ENCODE results near the gene RBBP4.

The RBBP4 gene

DNA sequence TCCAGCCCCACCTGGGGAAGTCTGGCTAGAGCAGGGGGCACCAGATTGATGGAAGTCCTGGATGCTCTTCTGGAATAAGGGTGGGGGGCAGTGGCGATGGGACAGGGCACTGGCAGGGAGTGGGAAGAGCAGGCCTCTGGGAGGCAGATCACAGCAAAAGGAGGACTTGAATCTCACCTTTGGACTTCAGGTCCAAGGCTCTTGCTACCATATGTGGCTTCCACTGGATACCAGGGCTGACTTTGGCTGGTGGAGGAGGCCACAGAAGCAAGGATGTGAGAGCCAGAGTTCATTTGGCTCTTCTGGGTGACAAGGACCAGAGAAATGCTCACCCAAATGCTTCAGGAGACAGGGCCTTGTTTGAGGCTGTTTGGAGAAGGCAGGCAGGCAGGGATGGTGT is 67.5 kb downstream of the RBBP4 start:
- Histone ChIP-seq H3K27ac (ENCODE audit: low read length) (no peak overlapping the region), H3F3A (ENCODE audit: insufficient read depth, low read length) (no peaks in the 10 kb centered on the region), H4K20me1 (ENCODE audit: insufficient read depth, low read length) (no peaks in the 10 kb centered on the region), H3K4me2 (ENCODE audit: low read depth, low read length) (no peak overlapping the region), H2AFZ (ENCODE audit: low read length) (no peak overlapping the region), H3K27me3 (replicated peaks; ENCODE audit: insufficient read depth, low read length) (no peaks in the 10 kb centered on the region), H3K9me3 (replicated peaks; ENCODE audit: insufficient read depth, low read length) (no peaks in the 10 kb centered on the region), H3K9me2 (replicated peaks; ENCODE audit: insufficient read depth, low read length) (no peaks in the 10 kb centered on the region), H3K9ac (ENCODE audit: low read length) (no peak overlapping the region), H3K79me2 (ENCODE audit: low read length) (no peaks in the 10 kb centered on the region), H3K4me1 (ENCODE audit: low read length) (peaks cover 13% of the 10 kb centered on the region), H3K36me3 (replicated peaks; ENCODE audit: insufficient read depth, low read length) (no peaks in the 10 kb centered on the region), H3K4me3 (ENCODE audit: low read length) (no peak overlapping the region)
- DNase-seq = no peak
- TF ChIP-seq CTCF (IDR thresholded peaks at IDR 0.05; ENCODE audit: low read length) (no peak), EZH2phosphoT487 (IDR thresholded peaks at IDR 0.05; ENCODE audit: low read length) (no peak), EZH2 (optimal IDR thresholded peaks at IDR 0.05; ENCODE audit: low read depth, low read length) (no peak)

DNA sequence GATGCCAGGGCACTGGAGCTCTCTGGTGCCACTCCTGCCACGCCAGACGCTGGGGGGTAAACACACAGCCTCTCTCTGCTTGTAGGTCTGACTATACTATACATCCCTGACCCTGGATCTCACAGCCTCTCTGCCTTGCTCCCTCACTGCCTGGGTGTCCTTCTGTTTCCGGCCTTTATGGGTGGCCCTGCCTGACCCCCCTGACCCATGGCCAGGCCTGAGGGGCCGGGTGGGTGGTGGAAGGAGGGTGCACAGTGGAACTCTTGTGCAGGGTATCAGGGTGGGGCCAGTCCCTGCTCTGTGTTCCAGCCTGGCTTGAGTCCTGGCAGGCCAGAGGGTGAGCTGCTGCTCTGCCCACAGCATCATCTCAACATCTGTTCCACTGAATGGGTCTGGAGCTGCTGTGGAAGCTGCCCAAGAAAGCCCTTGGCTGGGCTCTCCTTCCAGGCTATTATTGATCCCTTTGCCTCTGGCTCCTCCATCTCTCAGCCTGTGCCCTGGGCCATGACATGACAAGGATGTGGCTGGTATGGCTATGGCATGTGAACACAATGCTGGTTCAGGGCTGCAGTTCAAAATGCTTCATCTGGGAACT is 68.8 kb downstream of the RBBP4 start:
- Histone ChIP-seq H3K27ac (ENCODE audit: low read length) (no peak overlapping the region), H3K27me3 (replicated peaks; ENCODE audit: insufficient read depth, low read length) (no peaks in the 10 kb centered on the region), H3K4me1 (ENCODE audit: low read length) (peaks cover 17% of the 10 kb centered on the region), H3K4me2 (ENCODE audit: low read depth, low read length) (no peak overlapping the region), H3K79me2 (ENCODE audit: low read length) (no peaks in the 10 kb centered on the region), H3K9ac (ENCODE audit: low read length) (no peak overlapping the region), H4K20me1 (ENCODE audit: insufficient read depth, low read length) (no peaks in the 10 kb centered on the region), H2AFZ (ENCODE audit: low read length) (no peak overlapping the region), H3K9me2 (replicated peaks; ENCODE audit: insufficient read depth, low read length) (no peaks in the 10 kb centered on the region), H3K9me3 (replicated peaks; ENCODE audit: insufficient read depth, low read length) (no peaks in the 10 kb centered on the region), H3F3A (ENCODE audit: insufficient read depth, low read length) (no peaks in the 10 kb centered on the region), H3K4me3 (ENCODE audit: low read length) (no peak overlapping the region), H3K36me3 (replicated peaks; ENCODE audit: insufficient read depth, low read length) (no peaks in the 10 kb centered on the region)
- TF ChIP-seq CTCF (IDR thresholded peaks at IDR 0.05; ENCODE audit: low read length) = no peak
- no peak for DNase-seq

DNA sequence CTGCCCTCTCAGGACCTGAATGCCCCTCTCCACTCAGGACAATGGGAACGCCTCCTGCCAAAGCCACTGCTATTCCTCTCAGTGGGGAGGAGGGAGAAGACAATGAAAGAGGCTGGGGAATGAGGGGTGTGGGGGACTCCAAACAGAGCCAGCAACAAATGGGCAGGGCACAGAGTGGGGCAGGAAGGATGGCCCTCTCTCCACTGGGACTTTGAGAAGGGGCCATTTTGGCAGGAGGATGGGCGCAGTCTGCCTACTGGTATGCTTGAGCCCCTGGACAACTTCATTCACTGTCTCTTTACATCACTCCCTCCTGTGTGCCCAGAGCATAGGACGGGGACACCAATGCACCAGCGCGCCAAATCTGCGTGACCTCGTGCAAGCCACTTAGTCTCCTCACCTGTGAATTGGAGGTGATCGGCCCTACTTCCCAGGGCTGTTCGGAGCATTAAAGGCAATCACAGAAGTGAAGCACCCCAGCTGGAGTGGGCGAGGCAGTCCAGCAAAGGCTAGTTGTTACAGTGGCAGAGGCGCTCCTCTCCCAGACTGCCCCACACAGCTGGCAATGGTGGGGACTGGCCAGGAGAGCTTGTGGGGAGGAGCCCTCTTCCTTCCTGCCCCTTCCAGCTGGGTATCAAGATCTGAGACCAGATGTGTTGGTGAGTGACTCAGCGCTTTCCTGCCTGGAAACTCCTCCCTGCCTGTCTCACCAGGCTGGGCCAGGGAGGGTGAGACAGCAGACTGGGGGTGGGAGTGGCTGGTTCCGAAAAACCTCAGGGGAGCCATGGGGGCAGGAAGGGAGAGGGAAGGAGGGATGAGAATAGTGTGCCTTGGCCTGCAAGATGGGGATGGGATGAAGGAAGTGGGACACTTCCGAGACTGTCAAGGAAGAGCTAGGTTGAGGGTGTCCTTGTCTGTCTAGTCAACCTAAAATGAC is 73.9 kb downstream of the RBBP4 start:
- no peak for TF ChIP-seq EZH2phosphoT487 (IDR thresholded peaks at IDR 0.05; ENCODE audit: low read length)
- TF ChIP-seq EZH2 (optimal IDR thresholded peaks at IDR 0.05; ENCODE audit: low read depth, low read length) = no peak
- TF ChIP-seq CTCF (IDR thresholded peaks at IDR 0.05; ENCODE audit: low read length) = no peak
- H3K9ac ChIP-seq (ENCODE audit: low read length) = no peak overlapping the region

More for the DNA sequence above, 73.9 kb downstream of the RBBP4 start:
- H3F3A ChIP-seq (ENCODE audit: insufficient read depth, low read length) = no peaks in the 10 kb centered on the region
- H3K4me1 ChIP-seq (ENCODE audit: low read length) = peaks cover 14% of the 10 kb centered on the region
- H3K36me3 ChIP-seq (replicated peaks; ENCODE audit: insufficient read depth, low read length) = no peaks in the 10 kb centered on the region
- H3K4me2 ChIP-seq (ENCODE audit: low read depth, low read length) = peak overlapping the region; percentile 23; the same call in 1 of the 2 replicates
- H3K27ac ChIP-seq (ENCODE audit: low read length) = no peak overlapping the region
- H3K27me3 ChIP-seq (replicated peaks; ENCODE audit: insufficient read depth, low read length) = no peaks in the 10 kb centered on the region
- no peaks in the 10 kb centered on the region for H3K9me2 ChIP-seq (replicated peaks; ENCODE audit: insufficient read depth, low read length)
- H4K20me1 ChIP-seq (ENCODE audit: insufficient read depth, low read length) = no peaks in the 10 kb centered on the region
- peak; percentile 66 for DNase-seq
- H3K79me2 ChIP-seq (ENCODE audit: low read length) = no peaks in the 10 kb centered on the region
- H3K4me3 ChIP-seq (ENCODE audit: low read length) = no peak overlapping the region
- H3K9me3 ChIP-seq (replicated peaks; ENCODE audit: insufficient read depth, low read length) = no peaks in the 10 kb centered on the region
- H2AFZ ChIP-seq (ENCODE audit: low read length) = peak overlapping the region; percentile 61
